Right lobe of liver (tissue), 6 donors: ENCODE results near the gene HLA-DQB2. TPM values are rescaled to one million over a fixed set of nuclear protein-coding genes. Genes with fewer than 3 reads are reported as not detected.
"Not testable (repeated sequence)": the region's sequence is repeated elsewhere in the genome, so short reads cannot be mapped to it uniquely, and the experiment has no call there.

Experiments
- ATAC-seq, 4 donors: fragments of 200-7000 bp; cut with Tn5 transposase; one replicate each; pipeline ENCODE4 v1.9.1; 2020; ENCODE audit warnings: mild to moderate bottlenecking in 4 of 4, moderate library complexity in 4 of 4
- DNase-seq, 3 donors: peaks; one replicate each; pipeline ENCODE4 v3.0.0-alpha.2; 2020
- H3K27ac ChIP-seq, 3 donors: fragments of 200-600 bp; one replicate each; pipeline ENCODE4 v1.8.0; 2022
- H3K27me3 ChIP-seq, 2 donors: fragments of 200-600 bp; one replicate each; pipeline ENCODE4 v1.8.0; 2022
- H3K36me3 ChIP-seq, 4 donors: fragments of 200-600 bp; sonication (generic) in 1 of 4; one replicate each; pipeline versions ENCODE4 v1.5.1 to v1.8.0; 2017 to 2022; ENCODE audit warnings: control low read depth in 1 of 4
- H3K4me1 ChIP-seq, 4 donors: fragments of 200-600 bp; sonication (generic) in 1 of 4; one replicate each; pipeline versions ENCODE4 v1.5.1 to v1.8.0; 2017 to 2022; ENCODE audit warnings: control low read depth in 1 of 4
- H3K4me3 ChIP-seq, 3 donors: fragments of 200-600 bp; one replicate each; pipeline ENCODE4 v1.8.0; 2022
- H3K9me3 ChIP-seq, 4 donors: fragments of 200-600 bp; sonication (generic) in 1 of 4; one replicate each; pipeline versions ENCODE4 v1.5.1 to v1.8.0; 2017 to 2022; ENCODE audit warnings: control low read depth in 1 of 4
- CTCF ChIP-seq, 4 donors: fragments of 200-600 bp in 3 of 4; fragments of 450-650 bp in 1 of 4; IDR thresholded peaks; one replicate each; pipeline versions ENCODE4 v1.5.1 to v1.8.0; 2016 to 2022; ENCODE audit warnings: antibody characterized with exemption in 4 of 4, mild to moderate bottlenecking in 2 of 4
- POLR2A ChIP-seq: fragments of 450-650 bp; IDR thresholded peaks from one replicate; pipeline ENCODE4 v1.6.1; 2017; ENCODE audit warnings: antibody characterized with exemption, mild to moderate bottlenecking
- WGBS: methylation state at CpG from one replicate; pipeline ENCODE4 v1.1.6; 2018; ENCODE audit warnings: low coverage, low lambda C conversion rate; ENCODE audit not compliant: insufficient coverage; ENCODE audit errors: missing lambda C conversion rate; 5-methylcytosine and 5-hydroxymethylcytosine counted together
- intact Hi-C, 2 donors: fragments of 100-400 bp; cut with DNase I; formaldehyde crosslinking; loops; one replicate each; pipeline versions ENCODE4 v1.11.2 to v1.14.1; 2022
- total RNA-seq, 6 experiments: library from RNA; depleted of rRNA in 2 of 6; stranded (reverse); fragments of >200 nt in 2 of 6; fragmentation: NEBNext Ultra II Directional in 3 of 6; extraction: Animal tissue kit (Norgen Biotek cat#: 25700) in 3 of 6; gene quantifications; one replicate each; pipeline versions ENCODE4 v1.1.0 to v1.2.4, GENCODE V29; 2016 to 2023
- donor health status: DM: no; HTN: yes; CAD: no.
- donor health status: DM: no; HTN: no; CAD: no.
- donor health status: DM: no; HTN: no; CAD: no.
- donor health status: DM: no; HTN: yes; CAD: no.
- donor health status: DM: no; HTN: yes; CAD: no.

Gene HLA-DQB2
- total RNA-seq, 6 experiments from 2014 or later, result 0.24 to 5.1 (median 0.46) TPM; not detected in 3

DNA sequence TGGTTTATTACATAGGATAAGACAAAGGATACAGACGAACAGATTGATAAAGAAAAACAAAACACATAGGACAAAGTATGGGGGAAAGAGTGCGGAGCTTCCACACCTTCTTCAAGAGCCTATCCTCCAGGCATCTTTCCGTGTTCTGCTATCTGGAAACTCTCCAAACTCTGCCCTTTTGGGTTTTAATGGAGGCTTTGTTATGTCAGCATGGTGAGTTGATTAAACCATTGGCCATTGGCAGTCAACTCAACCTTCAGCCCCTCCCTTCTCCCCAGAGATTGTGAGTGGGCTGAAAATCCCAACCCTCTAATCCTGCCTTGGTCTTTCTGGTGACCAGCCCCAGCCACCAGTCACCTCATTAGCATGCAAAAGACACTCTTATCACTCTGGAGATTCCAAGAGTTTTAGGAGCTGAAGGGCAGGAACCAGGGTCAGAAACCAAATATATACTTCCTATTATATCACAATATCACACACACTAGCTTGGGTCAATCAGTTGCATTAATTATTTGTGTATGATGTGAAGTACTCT lies 29.6 kb upstream of the HLA-DQB2 start:
- WGBS, result 48% methylated on average over 3 of the region's 3 CpGs
- H3K27me3 ChIP-seq, result no peaks in the 10 kb centered on the region
- intact Hi-C loops, result loop anchor here in 1 of 2 donors (10.0 kb wide), 1 partner anchor 378 kb away; no protein-coding TSS in a partner anchor
- no peaks in the 10 kb centered on the region for H3K9me3 ChIP-seq
- no peaks in the 10 kb centered on the region for H3K36me3 ChIP-seq
- H3K27ac ChIP-seq, result no peak overlapping the region
- no peak overlapping the region for H3K4me3 ChIP-seq
- TF ChIP-seq CTCF (IDR thresholded peaks at IDR 0.05), result no peak
- no peak for TF ChIP-seq POLR2A
- ATAC-seq (no peak), DNase-seq (no peak)
- no peaks in the 10 kb centered on the region for H3K4me1 ChIP-seq

DNA sequence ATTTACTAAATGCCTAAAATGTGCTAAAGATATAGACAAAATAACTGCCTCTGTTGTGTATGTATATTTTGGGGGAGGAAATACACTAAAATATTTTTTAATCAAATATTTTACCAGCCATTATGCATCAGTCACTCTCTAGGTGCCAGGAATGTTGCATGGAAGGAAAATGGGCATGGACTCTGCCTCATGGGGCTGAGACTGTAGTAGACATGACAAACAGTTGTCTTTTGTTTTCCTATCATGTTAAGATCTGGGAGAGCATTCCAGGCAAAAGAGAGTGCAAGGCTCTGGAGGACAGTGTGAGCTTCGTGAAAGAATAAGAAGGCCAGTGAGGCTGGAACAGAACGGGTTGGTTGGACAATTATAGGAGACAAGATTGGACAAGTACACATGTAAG lies 27.0 kb upstream of the HLA-DQB2 start:
- H3K36me3 ChIP-seq, result no peaks in the 10 kb centered on the region
- 52% methylated on average over 2 of the region's 2 CpGs for WGBS
- no peak for DNase-seq
- no peaks in the 10 kb centered on the region for H3K4me1 ChIP-seq
- no peaks in the 10 kb centered on the region for H3K27me3 ChIP-seq
- H3K4me3 ChIP-seq, result no peak overlapping the region
- H3K9me3 ChIP-seq, result no peaks in the 10 kb centered on the region
- intact Hi-C loops, result loop anchor here in 1 of 2 donors (10.0 kb wide), 1 partner anchor 376 kb away; no protein-coding TSS in a partner anchor
- TF ChIP-seq POLR2A, result no peak
- no peak for TF ChIP-seq CTCF (IDR thresholded peaks at IDR 0.05)
- no peak overlapping the region for H3K27ac ChIP-seq
- no peak for ATAC-seq

DNA sequence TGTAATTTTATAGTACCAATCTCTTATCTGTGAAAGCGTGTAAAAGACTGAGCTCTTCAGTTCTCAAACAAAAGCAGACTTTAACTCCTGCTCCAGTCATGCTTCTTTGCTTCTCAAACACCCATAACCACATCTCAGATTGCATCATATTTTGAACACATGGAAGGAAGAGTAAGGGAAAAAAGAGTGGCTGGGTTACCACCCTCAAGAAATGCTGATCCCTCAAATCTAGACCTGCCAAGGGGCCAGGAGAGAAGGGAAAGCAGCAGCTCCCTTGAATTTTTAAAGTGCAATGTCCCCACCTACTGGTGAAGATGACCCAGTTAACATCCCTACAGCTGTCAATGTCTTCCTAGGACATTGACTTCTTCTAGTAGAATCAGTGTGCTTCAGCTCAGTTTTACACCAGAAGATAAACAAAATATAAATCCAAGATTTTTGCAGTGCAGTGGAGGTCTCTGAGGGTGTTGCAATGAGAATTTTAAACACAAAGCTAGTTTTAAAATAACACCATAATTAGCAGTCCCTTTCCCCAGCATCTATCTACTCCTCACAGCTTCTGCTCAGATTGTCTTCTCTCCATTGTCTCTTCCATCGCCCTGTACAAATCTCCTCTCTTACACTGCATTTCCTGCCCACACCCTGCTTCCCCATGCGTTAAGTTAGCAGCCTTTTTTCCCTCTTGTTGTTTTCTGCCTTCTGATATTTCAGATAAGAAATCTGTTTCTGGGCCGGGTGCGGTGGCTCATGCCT lies 22.6 kb upstream of the HLA-DQB2 start:
- H3K27me3 ChIP-seq, result no peaks in the 10 kb centered on the region
- H3K9me3 ChIP-seq, result no peaks in the 10 kb centered on the region
- WGBS, result 20% methylated on average over 5 of the region's 5 CpGs
- intact Hi-C loops, result no loop called here
- H3K4me1 ChIP-seq, result no peaks in the 10 kb centered on the region
- no peaks in the 10 kb centered on the region for H3K36me3 ChIP-seq
- H3K27ac ChIP-seq, result no peak overlapping the region
- TF ChIP-seq POLR2A (no peak), CTCF (IDR thresholded peaks at IDR 0.05) (peak; percentile 56 to 80 (median 66))
- H3K4me3 ChIP-seq, result no peak overlapping the region
- ATAC-seq (peak; percentile 84 to 97 (median 95)), DNase-seq (no peak)

- H3K4me1 ChIP-seq, ATAC-seq, H3K9me3 ChIP-seq, H3K27me3 ChIP-seq, DNase-seq, H3K27ac ChIP-seq, H3K4me3 ChIP-seq, H3K36me3 ChIP-seq, intact Hi-C loops: not testable (repeated sequence)
Measured at GRCh38 chr6:32782923-32783322, 19.6 kb upstream of the HLA-DQB2 start.

- no peak for ATAC-seq
Measured at GRCh38 chr6:32779036-32779435, 15.7 kb upstream of the HLA-DQB2 start.

More at GRCh38 chr6:32779036-32779435, 15.7 kb upstream of the HLA-DQB2 start:
- Histone ChIP-seq H3K36me3 (no peaks in the 10 kb centered on the region), H3K27ac (no peak overlapping the region), H3K9me3 (no peaks in the 10 kb centered on the region), H3K4me3 (no peak overlapping the region), H3K27me3 (no peaks in the 10 kb centered on the region), H3K4me1 (no peaks in the 10 kb centered on the region)
- TF ChIP-seq CTCF (IDR thresholded peaks at IDR 0.05) (no peak), POLR2A (no peak)
- intact Hi-C loops, result no loop called here
- no peak for DNase-seq
